Neural crest cell (in vitro differentiated cells): Measurements from ENCODE around the gene SUMF2. TPM values are rescaled to one million over a fixed set of nuclear protein-coding genes. Genes with fewer than 3 reads are reported as not detected.
"Not testable (repeated sequence)": the region's sequence is repeated elsewhere in the genome, so short reads cannot be mapped to it uniquely, and the experiment has no call there.

Experiments
- DNase-seq: peaks from one replicate; pipeline ENCODE4 v3.0.0; 2021; ENCODE audit warnings: low read depth, mixed read lengths, low spot score
- H3K27ac Mint-ChIP-seq: one replicate; pipeline ENCODE4 v1.8.0; 2021; ENCODE audit warnings: mild to moderate bottlenecking, mixed read lengths; ENCODE audit not compliant: unreplicated experiment
- H3K27me3 Mint-ChIP-seq: 2 replicates; pipeline ENCODE4 v1.8.0; 2021; ENCODE audit warnings: low read depth, mild to moderate bottlenecking, mixed read lengths
- H3K36me3 Mint-ChIP-seq: 2 replicates; pipeline ENCODE4 v1.8.0; 2021; ENCODE audit warnings: low read depth, mild to moderate bottlenecking, mixed read lengths
- H3K4me1 Mint-ChIP-seq: 2 replicates; pipeline ENCODE4 v1.8.0; 2021; ENCODE audit warnings: mixed read lengths
- H3K4me3 Mint-ChIP-seq: one replicate; pipeline ENCODE4 v1.8.0; 2021; ENCODE audit warnings: mild to moderate bottlenecking, mixed read lengths
- H3K9me3 Mint-ChIP-seq: 2 replicates; pipeline ENCODE4 v1.8.0; 2021; ENCODE audit warnings: mixed read lengths
- CTCF ChIP-seq: fragments of 200-600 bp; sonication (generic); conservative IDR thresholded peaks from 2 replicates; pipeline ENCODE4 v1.5.0; 2021; ENCODE audit warnings: antibody characterized with exemption, mild to moderate bottlenecking
- total RNA-seq: library from RNA; stranded (reverse); gene quantifications from 2 replicates; pipeline ENCODE4 v1.2.1, GENCODE V29; 2021

The SUMF2 gene
- total RNA-seq, 1 donor from 2014 or later = 85.9 TPM

- Mint-ChIP-seq H3K36me3 (peaks cover 16% of the 10 kb centered on the region), H3K27me3 (no peaks in the 10 kb centered on the region), H3K27ac (no peak overlapping the region), H3K4me1 (peaks cover 4% of the 10 kb centered on the region), H3K9me3 (no peaks in the 10 kb centered on the region), H3K4me3 (no peak overlapping the region)
- peak; percentile 96 for TF ChIP-seq CTCF
- peak; percentile 84 for DNase-seq
Observed at GRCh38 chr7:56074371-56074791, 10.3 kb downstream of the SUMF2 start.

- Mint-ChIP-seq H3K27ac (no peak overlapping the region), H3K27me3 (no peaks in the 10 kb centered on the region), H3K36me3 (peaks cover 11% of the 10 kb centered on the region), H3K4me3 (no peak overlapping the region), H3K9me3 (no peaks in the 10 kb centered on the region), H3K4me1 (peaks cover 4% of the 10 kb centered on the region)
- DNase-seq = no peak
- TF ChIP-seq CTCF = no peak
Observed at GRCh38 chr7:56077681-56078080, 13.6 kb downstream of the SUMF2 start.

- H3K27ac Mint-ChIP-seq = no peak overlapping the region
Observed at GRCh38 chr7:56078196-56078595, 14.1 kb downstream of the SUMF2 start.

GRCh38 chr7:56079450-56080185 is 15.5 kb downstream of the SUMF2 start:
- no peak for TF ChIP-seq CTCF
- Mint-ChIP-seq H3K36me3 (peaks cover 5% of the 10 kb centered on the region), H3K4me1 (no peaks in the 10 kb centered on the region), H3K9me3 (no peaks in the 10 kb centered on the region), H3K27ac (no peak overlapping the region), H3K4me3 (no peak overlapping the region), H3K27me3 (no peaks in the 10 kb centered on the region)
- DNase-seq = no peak

More at GRCh38 chr7:56078196-56078595, 14.1 kb downstream of the SUMF2 start:
- Mint-ChIP-seq H3K4me1 (peaks cover 4% of the 10 kb centered on the region), H3K27me3 (no peaks in the 10 kb centered on the region), H3K9me3 (no peaks in the 10 kb centered on the region), H3K4me3 (no peak overlapping the region), H3K36me3 (peaks cover 7% of the 10 kb centered on the region)
- DNase-seq = no peak
- no peak for TF ChIP-seq CTCF

GRCh38 chr7:56080726-56081435 is 16.8 kb downstream of the SUMF2 start:
- not testable (repeated sequence) for H3K9me3 Mint-ChIP-seq, H3K4me1 Mint-ChIP-seq, H3K36me3 Mint-ChIP-seq, H3K27ac Mint-ChIP-seq, H3K4me3 Mint-ChIP-seq, DNase-seq, H3K27me3 Mint-ChIP-seq
